Aorta (tissue), 5 donors: Measurements from ENCODE around the gene PSMB1. TPM values are rescaled to one million over a fixed set of nuclear protein-coding genes. Genes with fewer than 3 reads are reported as not detected.
A peak's percentile ranks its signal among the peaks of the same experiment; 100 is the strongest.

Source experiments
- ATAC-seq: fragments of 200-7000 bp; cut with Tn5 transposase; one replicate; pipeline ENCODE4 v1.9.1; 2022; ENCODE audit warnings: moderate library complexity; ENCODE audit not compliant: low FRiP score
- DNase-seq, 2 donors: peaks; one replicate each; pipeline ENCODE4 v3.0.0-alpha.2; 2020
- H3K27ac ChIP-seq, 2 donors: one replicate each; pipeline ENCODE4 v1.5.1; 2013; ENCODE audit warnings: low read length in 2 of 2, mild to moderate bottlenecking in 2 of 2, moderate library complexity in 2 of 2, control low read depth in 1 of 2, inconsistent platforms in 1 of 2, low read depth in 1 of 2
- H3K27me3 ChIP-seq, 2 donors: one replicate each; pipeline ENCODE4 v1.6.1; 2013; ENCODE audit warnings: control low read depth in 1 of 2, low read length in 1 of 2, mild to moderate bottlenecking in 1 of 2, moderate library complexity in 1 of 2; ENCODE audit not compliant: insufficient read depth in 2 of 2, control insufficient read depth in 1 of 2
- H3K36me3 ChIP-seq, 2 donors: one replicate each; pipeline ENCODE4 v1.6.1; 2013; ENCODE audit warnings: control low read depth in 1 of 2, low read length in 1 of 2, mild to moderate bottlenecking in 1 of 2; ENCODE audit not compliant: insufficient read depth in 2 of 2, control insufficient read depth in 1 of 2
- H3K4me1 ChIP-seq, 2 donors: one replicate each; pipeline ENCODE4 v1.6.1; 2013; ENCODE audit warnings: low read length in 2 of 2, control low read depth in 1 of 2, mild to moderate bottlenecking in 1 of 2, moderate library complexity in 1 of 2; ENCODE audit not compliant: insufficient read depth in 2 of 2, control insufficient read depth in 1 of 2
- H3K4me3 ChIP-seq, 2 donors: one replicate each; pipeline ENCODE4 v1.5.1; 2013; ENCODE audit warnings: low read length in 2 of 2, control low read depth in 1 of 2, mild to moderate bottlenecking in 1 of 2
- H3K9me3 ChIP-seq: one replicate; pipeline ENCODE4 v1.6.1; 2013; ENCODE audit warnings: mild to moderate bottlenecking, low read length; ENCODE audit not compliant: control insufficient read depth
- WGBS, 2 donors: extraction: QIAGEN DNeasy Blood & Tissue Kit; methylation state at CpG; one replicate each; pipeline ENCODE4 v1.1.7; 2013; 5-methylcytosine and 5-hydroxymethylcytosine counted together
- intact Hi-C, 2 donors: fragments of 100-400 bp; cut with DNase I; formaldehyde crosslinking; loops; one replicate each; pipeline versions ENCODE4 v1.14.2 to v1.15.0; 2022
- long read RNA-seq, 2 donors: library from polyadenylated mRNA; unstranded; transcript quantifications; one replicate each; pipeline ENCODE4 v2.0.0, GENCODE V29; 2020 to 2021
- polyA plus RNA-seq, 2 donors: library from polyadenylated mRNA; stranded (reverse); fragments of 200-250 nt; gene quantifications; one replicate each; pipeline ENCODE4 v1.2.3, GENCODE V29; 2013
- total RNA-seq, 2 donors: library from RNA; stranded (reverse); fragmentation: NEBNext Ultra II Directional; extraction: Animal tissue kit (Norgen Biotek cat#: 25700); gene quantifications; one replicate each; pipeline ENCODE4 v1.2.1, GENCODE V29; 2021
- donor health status: healthy with polysubstance abuse.
- donor health status: Bipolar disorder and iron deficiency.
- donor health status: DM: no; HTN: no; CAD: no.
- donor health status: DM: no; HTN: no; CAD: no.
- donor health status: DM: yes; HTN: yes; CAD: no.

The PSMB1 gene
- 100 to 1,000 TPM; 104 to 113 TPM for total RNA-seq
- 100 to 1,000 TPM; 237 to 254 TPM for polyA plus RNA-seq
- long read RNA-seq, donor 1, transcript PSMB1-201 (6 exons, 928 nt) = major isoform, 107 of 119 reads
- long read RNA-seq, donor 1, partial matches to known transcripts = 6 of 119 reads
- long read RNA-seq, donor 1, other reads (novel, unspliced or antisense) = 6 of 119 reads
- long read RNA-seq, donor 2, transcript PSMB1-201 (6 exons, 928 nt) = major isoform, 43 of 73 reads
- long read RNA-seq, donor 2, partial matches to known transcripts = 25 of 73 reads
- long read RNA-seq, donor 2, other reads (novel, unspliced or antisense) = 1 of 73 reads

DNA sequence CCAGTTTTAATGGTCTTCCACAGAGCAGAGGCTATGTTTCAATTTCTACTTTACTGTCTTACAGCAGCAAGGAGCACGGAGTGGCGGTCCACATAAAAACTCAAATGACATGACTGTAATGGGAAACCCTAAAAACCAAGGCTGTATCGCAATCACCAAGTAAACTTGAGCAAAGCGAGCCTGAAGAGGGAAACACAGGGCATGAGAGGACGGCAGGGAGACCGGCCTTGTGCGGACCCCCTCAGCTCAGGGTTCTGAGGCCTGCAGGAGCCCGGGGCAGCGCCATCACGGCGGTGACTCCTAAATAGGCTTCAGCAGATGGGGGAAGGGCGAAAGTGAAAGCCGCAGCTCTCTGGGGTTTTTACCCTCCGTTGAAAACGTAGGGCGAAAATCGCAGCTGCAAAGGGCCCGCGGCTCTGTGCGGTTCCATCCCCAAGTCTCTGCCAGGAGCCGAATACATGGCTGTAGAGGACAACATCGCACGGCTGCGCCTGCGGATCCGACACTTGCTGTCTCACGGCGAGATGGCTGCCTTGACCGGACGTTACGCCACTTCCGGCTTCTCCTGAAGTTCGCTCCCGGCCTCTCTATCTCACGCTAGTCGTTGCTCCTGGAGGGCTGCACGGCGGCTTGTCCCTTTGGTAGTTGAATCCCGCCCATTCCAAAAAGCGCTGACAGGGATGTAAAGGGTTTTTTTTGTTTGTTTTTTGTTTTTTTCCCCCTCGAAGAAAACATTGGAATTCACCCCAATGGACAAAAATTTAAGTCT is at the start of gene PSMB1:
PSMB1 (minus strand) TSS at position 543 of the 769 bp plus-strand sequence; CDS start at position 478, 65 bp downstream.
- Histone ChIP-seq H3K36me3 (peaks cover 0 to 1% of the 10 kb centered on the region in 2 donors), H3K4me3 (peak within 1 kb of the TSS; percentile 95 to 100), H3K4me1 (peaks cover 4 to 17% of the 10 kb centered on the region in 2 donors), H3K9me3 (no peaks in the 10 kb centered on the region), H3K27me3 (no peaks in the 10 kb centered on the region), H3K27ac (peak within 1 kb of the TSS; percentile 59 to 94)
- 0% methylated on average over 41 of the region's 41 CpGs for WGBS, 2 donors
- intact Hi-C loops = loop anchor here (1.0 to 10.0 kb wide), 2 partner anchors 31 to 798 kb away; partner anchors contain the start of genes DYNLT2 (in 1 of the 2), ERMARD (in 1 of the 2) and PDCD2 (in 1 of the 2)
- DNase-seq = peak; percentile 97 to 98
- peak; percentile 96 for ATAC-seq

- DNase-seq = no peak
- H3K4me3 ChIP-seq = no peak overlapping the region
- H3K9me3 ChIP-seq = peaks cover 3% of the 10 kb centered on the region
- H3K4me1 ChIP-seq = no peaks in the 10 kb centered on the region
- no peaks in the 10 kb centered on the region for H3K36me3 ChIP-seq
- no peak overlapping the region for H3K27ac ChIP-seq
- intact Hi-C loops = no loop called here
- ATAC-seq = no peak
- no peaks in the 10 kb centered on the region for H3K27me3 ChIP-seq
Measured at GRCh38 chr6:170597278-170597677, 44.2 kb upstream of the PSMB1 start.

- no peak for DNase-seq
- Histone ChIP-seq H3K4me3 (no peak overlapping the region), H3K27me3 (no peaks in the 10 kb centered on the region), H3K4me1 (no peaks in the 10 kb centered on the region), H3K9me3 (peaks cover 3% of the 10 kb centered on the region), H3K27ac (no peak overlapping the region), H3K36me3 (no peaks in the 10 kb centered on the region)
- intact Hi-C loops = no loop called here
- ATAC-seq = no peak
Measured at GRCh38 chr6:170596426-170596825, 43.3 kb upstream of the PSMB1 start.

GRCh38 chr6:170590725-170591124 is 37.6 kb upstream of the PSMB1 start:
- Histone ChIP-seq H3K27ac (no peak overlapping the region), H3K27me3 (no peaks in the 10 kb centered on the region), H3K4me3 (no peak overlapping the region), H3K36me3 (no peaks in the 10 kb centered on the region), H3K9me3 (peaks cover 5% of the 10 kb centered on the region), H3K4me1 (no peaks in the 10 kb centered on the region)
- WGBS, 2 donors = 65 to 76% methylated on average over 1 of the region's 1 CpG
- ATAC-seq (no peak), DNase-seq (no peak)
- intact Hi-C loops = no loop called here

DNA sequence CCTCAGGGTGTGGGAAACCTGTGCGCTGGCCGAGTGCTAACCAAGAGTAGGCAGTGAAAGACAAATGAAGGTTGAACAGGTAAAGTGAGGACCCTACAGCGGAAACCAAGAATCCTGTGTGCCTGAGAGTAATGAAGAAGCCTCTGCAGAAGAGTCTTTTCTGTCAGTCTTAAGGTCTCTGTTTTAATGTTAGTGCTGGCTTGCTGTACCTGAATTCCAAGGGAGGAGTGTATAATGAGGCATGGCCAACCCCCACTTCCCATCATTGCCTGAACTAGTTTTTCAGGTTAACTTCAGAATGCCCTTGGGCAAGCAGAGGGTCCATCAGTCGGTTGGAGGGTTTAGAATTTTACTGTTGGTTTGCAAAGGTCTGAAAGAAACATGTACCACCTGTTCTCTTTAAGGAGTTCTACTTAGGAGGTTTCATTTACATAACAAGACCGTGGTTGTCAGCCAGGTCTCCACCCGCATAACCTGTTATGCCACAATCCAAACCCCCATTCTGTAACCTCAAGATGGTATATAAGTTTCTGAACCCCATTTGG is 31.9 kb upstream of the PSMB1 start:
- H3K27ac ChIP-seq = peak overlapping the region; percentile 3 to 81
- no peak for DNase-seq
- no peaks in the 10 kb centered on the region for H3K9me3 ChIP-seq
- H3K27me3 ChIP-seq = no peaks in the 10 kb centered on the region
- 5 to 8% methylated on average over 6 of the region's 6 CpGs for WGBS, 2 donors
- no peak for ATAC-seq
- no peaks in the 10 kb centered on the region for H3K4me1 ChIP-seq
- peak overlapping the region; percentile 44 to 65 for H3K4me3 ChIP-seq
- intact Hi-C loops = loop anchor here in 1 of 2 donors (1.0 kb wide), 1 partner anchor 32 kb away; the partner anchor contains the start of gene PSMB1
- peaks cover 0 to 7% of the 10 kb centered on the region in 2 donors for H3K36me3 ChIP-seq

DNA sequence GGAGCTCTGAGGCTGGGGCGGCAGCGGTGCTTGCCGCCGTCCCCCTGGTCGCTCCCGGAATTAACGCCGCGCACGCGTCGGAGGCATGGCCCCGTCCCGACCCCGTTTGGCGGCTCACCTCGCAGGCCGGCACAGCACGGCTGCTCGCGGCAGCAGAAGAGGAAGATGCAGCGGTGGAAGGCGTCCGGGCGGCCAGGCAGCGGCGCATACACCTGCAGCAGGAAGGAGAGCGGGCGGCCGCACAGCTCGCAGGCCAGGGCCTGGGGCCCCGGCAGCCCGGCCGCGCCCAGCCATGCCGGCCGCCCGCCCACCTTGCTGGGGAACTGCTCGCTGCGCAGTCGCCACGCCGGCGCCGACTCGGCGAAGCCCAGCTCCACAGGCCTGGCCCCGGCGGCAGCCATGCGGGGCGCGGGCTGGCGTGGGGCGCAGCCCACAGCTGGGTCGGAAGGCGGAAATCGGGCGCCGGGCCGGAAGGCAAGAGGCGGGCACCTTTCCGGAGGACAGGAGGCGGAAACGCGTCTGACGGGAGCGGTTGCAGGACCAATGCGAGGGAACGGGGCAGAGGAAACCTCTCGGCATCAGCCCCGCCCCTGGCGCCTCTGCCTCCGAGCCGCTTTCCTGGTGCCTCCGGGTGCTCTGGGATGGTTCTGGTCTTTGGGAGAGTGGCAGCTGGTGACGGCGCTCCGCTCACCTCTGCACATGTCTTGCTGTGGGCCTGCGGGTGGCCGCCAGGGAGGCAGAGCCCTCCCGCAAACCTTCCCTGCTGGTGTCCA is 31.3 kb upstream of the PSMB1 start, which contains the start of gene PDCD2:
PDCD2 (minus strand) TSS at position 457 of the 773 bp plus-strand sequence; CDS start at position 401, 56 bp downstream.
- Histone ChIP-seq H3K36me3 (peaks cover 0 to 7% of the 10 kb centered on the region in 2 donors), H3K4me1 (no peaks in the 10 kb centered on the region), H3K9me3 (no peaks in the 10 kb centered on the region), H3K27ac (peak within 1 kb of the TSS; percentile 6 to 81), H3K27me3 (no peaks in the 10 kb centered on the region), H3K4me3 (peak within 1 kb of the TSS; percentile 65 to 70)
- DNase-seq (peak; percentile 96 to 98), ATAC-seq (peak; percentile 97)
- 0 to 1% methylated on average over 79 to 81 of the region's 81 CpGs for WGBS, 2 donors
- intact Hi-C loops = loop anchor here in 1 of 2 donors (1.0 kb wide), 1 partner anchor 31 kb away; the partner anchor contains the start of gene PSMB1

DNA sequence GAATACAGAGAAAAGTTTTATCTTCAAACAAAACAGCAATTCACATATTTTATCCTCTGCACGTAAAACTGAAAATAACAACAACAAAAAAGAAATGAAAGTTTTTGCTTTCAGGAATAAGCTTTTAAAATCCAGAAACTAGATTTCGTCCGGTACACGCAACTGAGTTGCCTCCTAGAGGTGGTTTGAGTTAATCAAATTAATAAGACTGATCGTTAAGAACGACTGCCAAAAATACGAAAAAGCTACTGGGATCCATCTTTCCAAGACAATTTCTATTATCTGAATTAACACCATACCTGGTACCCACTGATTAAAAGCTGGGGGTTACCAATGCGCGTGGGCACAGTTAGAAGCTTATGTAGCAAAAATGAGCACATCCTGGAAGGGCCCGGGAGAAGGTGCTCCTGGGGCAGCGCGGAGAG is 30.7 kb upstream of the PSMB1 start:
- ATAC-seq = no peak
- H3K9me3 ChIP-seq = no peaks in the 10 kb centered on the region
- peaks cover 0 to 7% of the 10 kb centered on the region in 2 donors for H3K36me3 ChIP-seq
- intact Hi-C loops = loop anchor here in 1 of 2 donors (1.0 kb wide), 1 partner anchor 30 kb away; the partner anchor contains the start of gene PSMB1
- no peaks in the 10 kb centered on the region for H3K4me1 ChIP-seq
- H3K27ac ChIP-seq = peak overlapping the region in 1 of 2 donors; percentile 34
- WGBS, 2 donors = 0 to 1% methylated on average over 12 of the region's 12 CpGs
- no peak for DNase-seq
- H3K4me3 ChIP-seq = peak overlapping the region; percentile 22 to 70
- no peaks in the 10 kb centered on the region for H3K27me3 ChIP-seq

DNA sequence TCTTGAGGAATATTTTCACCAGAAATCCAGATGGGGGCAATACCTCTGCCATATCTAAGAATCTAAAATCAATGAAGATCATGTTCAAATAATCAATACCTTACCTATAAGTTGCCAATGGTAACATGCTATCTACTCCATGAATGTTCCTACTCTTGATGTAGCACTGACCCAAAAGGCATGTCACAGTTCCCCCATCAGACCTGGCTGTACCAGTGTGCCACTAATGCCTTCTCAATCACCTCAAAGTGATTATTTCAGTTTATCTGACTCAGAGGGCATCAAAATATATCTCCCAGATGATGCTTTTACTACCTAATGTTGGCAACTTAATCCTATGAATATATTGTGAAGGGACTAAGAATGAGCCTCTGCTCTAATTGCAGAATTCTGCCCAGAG is 25.8 kb upstream of the PSMB1 start:
- Histone ChIP-seq H3K9me3 (no peaks in the 10 kb centered on the region), H3K4me3 (no peak overlapping the region), H3K4me1 (no peaks in the 10 kb centered on the region), H3K27me3 (no peaks in the 10 kb centered on the region), H3K27ac (no peak overlapping the region), H3K36me3 (peaks cover 4 to 7% of the 10 kb centered on the region in 2 donors)
- intact Hi-C loops = no loop called here
- ATAC-seq = no peak
- no peak for DNase-seq
